ENCODE results near the gene RNU7-1.
A peak's percentile ranks its signal among the peaks of the same experiment; 100 is the strongest.

Gene RNU7-1

GRCh38 chr12:6919588-6919987 is 24.0 kb upstream of the RNU7-1 start:
- no peak for DNase-seq

GRCh38 chr12:6921539-6921938 is 22.1 kb upstream of the RNU7-1 start:
- DNase-seq: no peak

GRCh38 chr12:6921996-6922946 is 21.3 kb upstream of the RNU7-1 start:
- DNase-seq: no peak

GRCh38 chr12:6923003-6923732 is 20.4 kb upstream of the RNU7-1 start:
- no peak for DNase-seq

- no peak for DNase-seq
Measured at GRCh38 chr12:6923851-6924250, 19.8 kb upstream of the RNU7-1 start.

- DNase-seq: no peak
Measured at GRCh38 chr12:6925239-6925539, 18.4 kb upstream of the RNU7-1 start.

GRCh38 chr12:6925540-6926279 is 17.9 kb upstream of the RNU7-1 start:
- no peak for DNase-seq

- DNase-seq: peak; percentile 36
Measured at GRCh38 chr12:6927379-6928021, 16.1 kb upstream of the RNU7-1 start, which contains the start of gene ATN1. Gene ATN1, plus strand, starts transcription at chr12:6927959. Its CDS starts 6,043 bp downstream, at chr12:6934002.

GRCh38 chr12:6928022-6928702 is 15.5 kb upstream of the RNU7-1 start:
- no peak for DNase-seq

- DNase-seq: no peak
Measured at GRCh38 chr12:6928703-6929407, 14.8 kb upstream of the RNU7-1 start.

- no peak for DNase-seq
Measured at GRCh38 chr12:6929466-6930452, 13.9 kb upstream of the RNU7-1 start.

GRCh38 chr12:6932766-6933165 is 10.8 kb upstream of the RNU7-1 start:
- no peak for DNase-seq

GRCh38 chr12:6934110-6934509 is 9.5 kb upstream of the RNU7-1 start:
- no peak for DNase-seq

GRCh38 chr12:6935371-6936193 is 8.0 kb upstream of the RNU7-1 start:
- no peak for DNase-seq

- no peak for DNase-seq
Measured at GRCh38 chr12:6936194-6936635, 7.4 kb upstream of the RNU7-1 start.

GRCh38 chr12:6936636-6937480 is 6.8 kb upstream of the RNU7-1 start:
- DNase-seq: no peak

GRCh38 chr12:6937481-6938352 is 5.9 kb upstream of the RNU7-1 start:
- peak; percentile 94 for DNase-seq
